22Rv1 (cell line): ENCODE measurements around the gene MERTK.

ENCODE experiments used
- CTCF ChIP-seq: fragments of 450-650 bp; IDR thresholded peaks from 2 replicates; pipeline ENCODE4 v1.5.1; 2017; ENCODE audit warnings: mild to moderate bottlenecking
- ZFX ChIP-seq: fragments of 450-650 bp; IDR thresholded peaks from 2 replicates; pipeline ENCODE4 v1.6.1; 2017; ENCODE audit warnings: antibody characterized with exemption, borderline replicate concordance

- no peak for TF ChIP-seq CTCF
- TF ChIP-seq ZFX: no peak
Measured at GRCh38 chr2:112024231-112024630, 125.8 kb downstream of the MERTK start.
